RWPE2 (cell line): ENCODE measurements around the gene UBE2L5.

Experiments
- ATAC-seq: fragments of 200-7000 bp; cut with Tn5 transposase; 3 replicates; pipeline ENCODE4 v1.9.1; 2021; ENCODE audit warnings: low read depth
- DNase-seq: peaks from one replicate; pipeline ENCODE4 v3.0.0-alpha.2; 2020; ENCODE audit warnings: low spot score
- H3K27ac ChIP-seq: fragments of 450-650 bp; 2 replicates; pipeline ENCODE4 v1.5.1; 2017; ENCODE audit warnings: mild to moderate bottlenecking; ENCODE audit not compliant: poor library complexity, severe bottlenecking
- H3K27me3 ChIP-seq: fragments of 250-450 bp; sonication (Bioruptor Pico); 2 replicates; pipeline ENCODE4 v1.5.1; 2021; ENCODE audit warnings: mild to moderate bottlenecking, moderate library complexity; ENCODE audit not compliant: insufficient read depth, poor library complexity, severe bottlenecking
- H3K36me3 ChIP-seq: fragments of 250-450 bp; sonication (Bioruptor Pico); 2 replicates; pipeline ENCODE4 v1.5.1; 2020; ENCODE audit warnings: low read depth, mild to moderate bottlenecking, moderate library complexity
- H3K4me1 ChIP-seq: fragments of 250-450 bp; sonication (Bioruptor Pico); 2 replicates; pipeline ENCODE4 v1.5.1; 2021; ENCODE audit warnings: mild to moderate bottlenecking, moderate library complexity; ENCODE audit not compliant: insufficient read depth, poor library complexity, severe bottlenecking
- H3K4me3 ChIP-seq: fragments of 250-450 bp; sonication (Bioruptor Pico); 2 replicates; pipeline ENCODE4 v1.5.1; 2021; ENCODE audit warnings: mild to moderate bottlenecking, moderate library complexity; ENCODE audit not compliant: severe bottlenecking
- H3K9me3 ChIP-seq: fragments of 250-450 bp; sonication (Bioruptor Pico); 2 replicates; pipeline ENCODE4 v1.5.1; 2021; ENCODE audit warnings: mild to moderate bottlenecking, moderate library complexity; ENCODE audit not compliant: severe bottlenecking
- TF ChIP-seq, protein P1 (sequence below): fragments of 450-650 bp; IDR thresholded peaks from one replicate; pipeline ENCODE4 v1.5.1; 2017; ENCODE audit warnings: mild to moderate bottlenecking, moderate library complexity; ENCODE audit not compliant: poor library complexity, severe bottlenecking

Gene UBE2L5

DNA sequence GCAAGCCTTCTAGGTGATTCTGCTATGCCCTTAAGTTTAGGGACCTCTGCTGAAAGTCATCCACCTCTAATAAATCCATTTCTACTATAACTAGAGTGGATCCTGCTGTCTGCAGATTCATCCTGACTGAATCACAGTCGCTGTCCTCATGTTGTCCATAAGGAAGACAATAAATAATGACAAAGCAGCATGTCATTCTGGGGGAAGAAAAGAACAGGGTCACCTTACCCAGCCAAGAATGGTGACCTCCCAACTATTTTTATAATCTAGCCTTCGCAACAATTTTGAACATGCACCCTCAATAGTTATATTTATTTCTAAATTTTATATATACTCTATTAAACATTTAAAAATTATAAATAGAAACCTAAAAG is 45.0 kb upstream of the UBE2L5 start:
- H3K27me3 ChIP-seq, result no peaks in the 10 kb centered on the region
- DNase-seq (no peak), ATAC-seq (no peak)
- H3K27ac ChIP-seq, result no peak overlapping the region
- no peaks in the 10 kb centered on the region for H3K9me3 ChIP-seq
- no peaks in the 10 kb centered on the region for H3K36me3 ChIP-seq
- no peak overlapping the region for H3K4me3 ChIP-seq
- H3K4me1 ChIP-seq, result no peaks in the 10 kb centered on the region
- TF ChIP-seq, protein P1, sequence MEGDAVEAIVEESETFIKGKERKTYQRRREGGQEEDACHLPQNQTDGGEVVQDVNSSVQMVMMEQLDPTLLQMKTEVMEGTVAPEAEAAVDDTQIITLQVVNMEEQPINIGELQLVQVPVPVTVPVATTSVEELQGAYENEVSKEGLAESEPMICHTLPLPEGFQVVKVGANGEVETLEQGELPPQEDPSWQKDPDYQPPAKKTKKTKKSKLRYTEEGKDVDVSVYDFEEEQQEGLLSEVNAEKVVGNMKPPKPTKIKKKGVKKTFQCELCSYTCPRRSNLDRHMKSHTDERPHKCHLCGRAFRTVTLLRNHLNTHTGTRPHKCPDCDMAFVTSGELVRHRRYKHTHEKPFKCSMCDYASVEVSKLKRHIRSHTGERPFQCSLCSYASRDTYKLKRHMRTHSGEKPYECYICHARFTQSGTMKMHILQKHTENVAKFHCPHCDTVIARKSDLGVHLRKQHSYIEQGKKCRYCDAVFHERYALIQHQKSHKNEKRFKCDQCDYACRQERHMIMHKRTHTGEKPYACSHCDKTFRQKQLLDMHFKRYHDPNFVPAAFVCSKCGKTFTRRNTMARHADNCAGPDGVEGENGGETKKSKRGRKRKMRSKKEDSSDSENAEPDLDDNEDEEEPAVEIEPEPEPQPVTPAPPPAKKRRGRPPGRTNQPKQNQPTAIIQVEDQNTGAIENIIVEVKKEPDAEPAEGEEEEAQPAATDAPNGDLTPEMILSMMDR, result no peak

DNA sequence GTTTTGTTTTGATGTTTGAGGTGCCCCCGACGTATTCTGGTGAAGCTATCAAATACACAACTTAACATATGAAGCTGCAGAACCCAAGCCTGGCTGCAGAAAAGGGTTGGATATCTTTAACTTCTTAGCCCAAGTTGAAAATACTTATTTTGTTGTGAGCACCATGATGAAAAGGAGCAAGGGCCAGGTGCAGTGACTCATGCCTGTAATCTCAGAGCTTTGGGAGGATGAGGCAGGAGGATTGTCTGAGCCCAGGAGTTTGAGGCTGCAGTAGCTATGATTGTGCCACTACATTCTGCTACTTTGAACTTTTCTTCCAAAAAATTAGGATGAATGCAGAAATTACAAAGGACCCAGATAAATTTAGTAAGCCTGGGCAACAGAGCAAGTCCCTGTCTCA is 44.1 kb upstream of the UBE2L5 start:
- TF ChIP-seq, protein P1, result no peak
- Histone ChIP-seq H3K4me3 (no peak overlapping the region), H3K27ac (no peak overlapping the region), H3K9me3 (no peaks in the 10 kb centered on the region), H3K36me3 (no peaks in the 10 kb centered on the region), H3K27me3 (no peaks in the 10 kb centered on the region), H3K4me1 (no peaks in the 10 kb centered on the region)
- no peak for DNase-seq
- ATAC-seq, result no peak

DNA sequence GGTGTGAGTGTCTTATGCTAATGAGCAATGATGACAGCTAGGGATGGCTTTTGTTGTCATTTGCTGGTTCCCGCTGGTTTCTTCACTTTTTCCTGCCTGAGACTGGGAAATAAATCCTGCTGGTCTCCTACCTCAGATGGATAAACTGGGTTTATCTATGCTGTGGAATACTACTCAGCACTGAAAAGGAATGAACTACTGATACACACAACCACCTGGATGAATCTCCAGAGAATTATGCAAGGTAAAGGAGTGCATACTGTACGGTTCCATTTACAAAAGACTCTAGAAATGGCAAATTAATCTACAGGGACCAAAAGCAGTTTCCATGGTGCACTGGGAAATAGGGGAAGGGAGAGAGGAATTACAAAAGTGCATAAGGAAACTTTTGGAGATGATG is 41.2 kb upstream of the UBE2L5 start:
- Histone ChIP-seq H3K27me3 (no peaks in the 10 kb centered on the region), H3K27ac (no peak overlapping the region), H3K9me3 (no peaks in the 10 kb centered on the region), H3K4me1 (no peaks in the 10 kb centered on the region), H3K4me3 (no peak overlapping the region), H3K36me3 (no peaks in the 10 kb centered on the region)
- DNase-seq, result no peak
- ATAC-seq, result no peak
- TF ChIP-seq, protein P1, result no peak

DNA sequence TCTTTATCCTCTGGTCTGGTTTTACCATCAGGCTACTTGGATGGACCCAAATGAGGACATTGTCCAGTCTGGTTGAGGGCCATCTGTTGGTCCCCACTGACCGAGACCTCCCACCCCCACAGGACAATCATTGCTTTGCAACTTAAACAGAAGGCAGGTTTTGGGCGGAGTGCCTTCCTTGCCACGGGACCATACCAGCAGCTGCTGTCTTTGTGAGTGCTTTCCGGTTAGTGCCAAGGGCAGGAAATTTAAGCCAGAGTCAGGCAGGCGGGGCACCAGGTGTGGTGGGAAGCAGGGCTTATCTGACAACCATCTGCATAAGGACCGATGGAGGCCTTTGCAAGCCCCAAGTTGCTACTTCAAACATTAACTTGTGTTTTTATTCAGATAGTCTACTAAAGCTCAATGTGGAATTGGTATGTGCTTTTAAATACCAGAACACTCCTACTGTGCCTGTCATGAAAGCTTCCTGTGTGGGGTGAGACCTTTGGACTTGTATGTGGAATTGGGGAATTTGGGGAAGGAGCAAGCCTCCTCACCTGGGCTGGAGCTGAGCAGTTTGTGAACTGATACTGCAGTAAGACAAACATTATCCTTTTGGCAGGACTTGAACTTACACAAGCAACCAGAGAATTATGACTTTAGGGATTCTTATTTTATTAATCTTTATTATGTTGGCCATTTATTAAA is 39.3 kb upstream of the UBE2L5 start:
- Histone ChIP-seq H3K36me3 (no peaks in the 10 kb centered on the region), H3K9me3 (no peaks in the 10 kb centered on the region), H3K27ac (no peak overlapping the region), H3K27me3 (no peaks in the 10 kb centered on the region), H3K4me1 (no peaks in the 10 kb centered on the region), H3K4me3 (no peak overlapping the region)
- TF ChIP-seq, protein P1, result no peak
- DNase-seq (no peak), ATAC-seq (no peak)
